Measurements from ENCODE around the gene GUCA2B. TPM values are rescaled to one million over a fixed set of nuclear protein-coding genes. Genes with fewer than 3 reads are reported as not detected.

Gene GUCA2B
- total RNA-seq, 4 donors from 2014 or later, result 116 to 259 (median 223) TPM; not detected in 1

DNA sequence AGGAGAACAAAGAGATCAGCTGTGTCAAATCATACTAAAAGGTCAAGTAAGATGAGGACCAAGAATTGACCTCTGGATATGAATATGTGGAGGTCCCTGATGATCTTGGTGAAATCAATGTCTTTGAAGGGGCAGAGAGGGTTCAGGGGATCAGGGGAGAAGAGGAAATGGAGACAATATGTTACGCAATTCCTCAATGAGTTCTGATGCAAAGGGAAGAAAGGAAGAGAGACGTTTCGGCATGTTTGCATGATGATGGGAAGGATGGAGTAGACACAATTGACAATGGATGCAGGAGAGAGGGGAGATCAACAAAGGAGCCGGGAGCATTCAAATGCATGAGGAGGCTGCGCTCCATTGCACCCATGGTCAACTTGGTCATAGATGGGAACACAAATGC lies 36.0 kb upstream of the GUCA2B start:
- WGBS, 2 donors (ENCODE audit: low coverage in 1 of 2), result 81 to 89% methylated on average over 4 to 5 of the region's 5 CpGs
- H3K36me3 ChIP-seq, result no peaks in the 10 kb centered on the region
- TF ChIP-seq, protein P1, sequence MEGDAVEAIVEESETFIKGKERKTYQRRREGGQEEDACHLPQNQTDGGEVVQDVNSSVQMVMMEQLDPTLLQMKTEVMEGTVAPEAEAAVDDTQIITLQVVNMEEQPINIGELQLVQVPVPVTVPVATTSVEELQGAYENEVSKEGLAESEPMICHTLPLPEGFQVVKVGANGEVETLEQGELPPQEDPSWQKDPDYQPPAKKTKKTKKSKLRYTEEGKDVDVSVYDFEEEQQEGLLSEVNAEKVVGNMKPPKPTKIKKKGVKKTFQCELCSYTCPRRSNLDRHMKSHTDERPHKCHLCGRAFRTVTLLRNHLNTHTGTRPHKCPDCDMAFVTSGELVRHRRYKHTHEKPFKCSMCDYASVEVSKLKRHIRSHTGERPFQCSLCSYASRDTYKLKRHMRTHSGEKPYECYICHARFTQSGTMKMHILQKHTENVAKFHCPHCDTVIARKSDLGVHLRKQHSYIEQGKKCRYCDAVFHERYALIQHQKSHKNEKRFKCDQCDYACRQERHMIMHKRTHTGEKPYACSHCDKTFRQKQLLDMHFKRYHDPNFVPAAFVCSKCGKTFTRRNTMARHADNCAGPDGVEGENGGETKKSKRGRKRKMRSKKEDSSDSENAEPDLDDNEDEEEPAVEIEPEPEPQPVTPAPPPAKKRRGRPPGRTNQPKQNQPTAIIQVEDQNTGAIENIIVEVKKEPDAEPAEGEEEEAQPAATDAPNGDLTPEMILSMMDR (IDR thresholded peaks at IDR 0.05), result no peak

DNA sequence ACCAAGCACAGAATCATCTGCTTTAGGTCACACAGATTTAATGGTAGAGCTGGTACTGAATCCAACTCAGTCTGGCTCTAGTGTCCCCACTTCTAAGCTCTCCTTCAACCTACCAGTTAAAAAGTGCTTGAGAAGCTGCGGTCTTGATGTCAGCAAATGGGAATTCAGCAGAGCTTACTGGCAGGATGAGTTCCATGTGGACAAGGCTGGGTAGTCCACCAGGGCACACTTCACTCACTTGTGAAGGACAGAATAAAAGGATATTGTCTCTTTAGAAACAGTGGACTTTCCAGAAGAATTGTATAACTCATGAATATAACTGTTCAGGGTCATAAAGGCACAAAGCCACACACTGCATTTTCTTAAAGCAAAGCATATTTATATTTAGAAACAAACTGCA lies 35.1 kb upstream of the GUCA2B start:
- H3K4me3 ChIP-seq, result no peak overlapping the region
- no peaks in the 10 kb centered on the region for H3K36me3 ChIP-seq
- H3K27me3 ChIP-seq, result peaks cover 3% of the 10 kb centered on the region
- no peak overlapping the region for H3K27ac ChIP-seq
- intact Hi-C loops (cut with DNase I; ENCODE audit: low total_unique reads), result no loop called here
- WGBS, 2 donors (ENCODE audit: low coverage in 1 of 2), result 65% methylated on average over 1 of the region's 1 CpG; no CpG with 5 or more reads in 1 of the 2 donors
- DNase-seq, result no peak
- H3K4me1 ChIP-seq, result no peaks in the 10 kb centered on the region
- TF ChIP-seq, protein P1 (IDR thresholded peaks at IDR 0.05), result no peak
- TF ChIP-seq POLR2A (IDR thresholded peaks at IDR 0.05) (no peak), EP300 (IDR thresholded peaks at IDR 0.05; ENCODE audit: low read depth) (no peak)
- in situ Hi-C loops (cut with MboI; ENCODE audit: low pct_ligation_motif_present in 1 of 4, low pct_unique_long_range_greater_than_20kb in 1 of 4, low sequenced_read_pairs in 3 of 4), result no loop called here
- no peaks in the 10 kb centered on the region for H3K9me3 ChIP-seq

More for the DNA sequence above, 36.0 kb upstream of the GUCA2B start:
- in situ Hi-C loops (cut with MboI; ENCODE audit: low pct_ligation_motif_present in 1 of 4, low pct_unique_long_range_greater_than_20kb in 1 of 4, low sequenced_read_pairs in 3 of 4), result no loop called here
- Histone ChIP-seq H3K27ac (no peak overlapping the region), H3K4me3 (no peak overlapping the region), H3K9me3 (no peaks in the 10 kb centered on the region), H3K4me1 (no peaks in the 10 kb centered on the region), H3K27me3 (peaks cover 3% of the 10 kb centered on the region)
- intact Hi-C loops (cut with DNase I; ENCODE audit: low total_unique reads), result no loop called here
- no peak for DNase-seq

DNA sequence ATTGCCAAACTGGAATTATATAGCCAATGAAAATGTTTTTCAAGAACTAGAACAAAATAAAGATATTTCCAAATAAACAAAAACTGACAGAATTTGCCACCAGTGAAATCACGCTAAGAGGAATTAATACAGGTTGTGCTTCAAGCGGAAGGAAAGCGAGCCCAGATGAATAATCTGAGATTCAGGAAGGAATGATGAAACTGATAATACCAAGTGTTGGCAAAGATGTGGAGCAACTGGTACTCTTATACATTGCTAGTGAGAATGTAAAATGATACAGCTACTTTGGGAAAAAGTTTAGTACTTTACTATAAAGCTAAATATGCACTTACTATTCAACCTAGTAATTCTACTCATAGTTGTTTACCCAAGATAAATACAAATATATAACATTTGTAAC lies 30.8 kb upstream of the GUCA2B start:
- in situ Hi-C loops (cut with MboI; ENCODE audit: low pct_ligation_motif_present in 1 of 4, low pct_unique_long_range_greater_than_20kb in 1 of 4, low sequenced_read_pairs in 3 of 4), result no loop called here
- TF ChIP-seq, protein P1 (IDR thresholded peaks at IDR 0.05), result no peak
- TF ChIP-seq POLR2A (IDR thresholded peaks at IDR 0.05) (no peak), POLR2AphosphoS5 (IDR thresholded peaks at IDR 0.05) (no peak), EP300 (IDR thresholded peaks at IDR 0.05; ENCODE audit: low read depth) (no peak)
- Histone ChIP-seq H3K4me3 (no peak overlapping the region), H3K27me3 (peaks cover 2% of the 10 kb centered on the region), H3K9me3 (no peaks in the 10 kb centered on the region), H3K36me3 (no peaks in the 10 kb centered on the region), H3K27ac (no peak overlapping the region), H3K4me1 (no peaks in the 10 kb centered on the region)
- WGBS, 2 donors (ENCODE audit: low coverage in 1 of 2), result 90 to 94% methylated on average over 3 of the region's 3 CpGs
- DNase-seq, result no peak
- intact Hi-C loops (cut with DNase I; ENCODE audit: low total_unique reads), result no loop called here

DNA sequence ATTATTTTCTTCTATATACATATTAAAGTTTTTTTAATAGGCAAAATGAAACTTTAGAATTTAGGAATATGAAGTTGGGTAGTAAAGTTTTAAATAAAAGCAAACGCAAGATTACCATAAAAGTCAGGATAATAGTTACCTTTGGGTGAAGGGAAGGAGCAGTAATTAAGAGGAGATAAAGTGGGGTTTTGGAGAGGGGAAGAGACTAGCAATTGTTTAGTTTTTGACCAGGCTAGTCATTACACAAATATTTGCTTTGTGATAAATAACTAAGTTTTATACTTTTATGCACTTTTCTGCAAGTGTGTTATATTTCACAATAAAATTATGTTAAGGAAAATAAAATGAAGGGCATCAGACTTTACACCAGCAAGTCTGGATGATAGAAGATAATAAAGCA lies 27.7 kb upstream of the GUCA2B start:
- 82 to 86% methylated on average over 1 of the region's 1 CpG for WGBS, 2 donors (ENCODE audit: low coverage in 1 of 2)
- Histone ChIP-seq H3K4me3 (no peak overlapping the region), H3K36me3 (no peaks in the 10 kb centered on the region), H3K27me3 (no peaks in the 10 kb centered on the region), H3K27ac (no peak overlapping the region), H3K4me1 (no peaks in the 10 kb centered on the region), H3K9me3 (no peaks in the 10 kb centered on the region)
- intact Hi-C loops (cut with DNase I; ENCODE audit: low total_unique reads), result no loop called here
- in situ Hi-C loops (cut with MboI; ENCODE audit: low pct_ligation_motif_present in 1 of 4, low pct_unique_long_range_greater_than_20kb in 1 of 4, low sequenced_read_pairs in 3 of 4), result loop anchor here in 1 of 4 donors (25.0 kb wide), 2 partner anchors 563 to 612 kb away; partner anchors contain the start of gene CLDN19
- TF ChIP-seq EP300 (IDR thresholded peaks at IDR 0.05; ENCODE audit: low read depth) (no peak), POLR2A (IDR thresholded peaks at IDR 0.05) (no peak), POLR2AphosphoS5 (IDR thresholded peaks at IDR 0.05) (no peak)
- TF ChIP-seq, protein P1 (IDR thresholded peaks at IDR 0.05), result no peak
- no peak for DNase-seq

Measured in transverse colon (tissue), 4 donors.